ENCODE measurements around the gene B4GAT1.

DNA sequence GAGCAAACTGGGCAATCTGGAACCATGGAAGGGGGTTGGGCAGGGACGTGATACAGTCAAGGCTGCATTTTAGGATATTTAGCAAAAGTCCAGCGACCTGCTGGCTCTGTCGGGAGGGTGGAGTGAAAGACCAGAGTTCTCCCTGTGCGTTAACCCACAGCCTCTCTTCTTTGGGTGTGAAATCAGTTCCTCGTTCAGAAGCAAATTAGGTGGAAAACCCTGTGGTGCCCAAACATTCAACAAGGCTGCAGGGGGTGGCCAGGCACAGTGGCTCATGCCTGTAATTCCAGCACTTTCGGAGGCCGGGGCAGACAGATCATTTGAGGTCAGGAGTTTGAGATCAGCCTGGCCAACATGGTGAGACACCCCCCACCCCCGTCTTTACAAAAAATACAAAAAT, 49.8 kb downstream of the B4GAT1 start:
- TF ChIP-seq, protein P1, sequence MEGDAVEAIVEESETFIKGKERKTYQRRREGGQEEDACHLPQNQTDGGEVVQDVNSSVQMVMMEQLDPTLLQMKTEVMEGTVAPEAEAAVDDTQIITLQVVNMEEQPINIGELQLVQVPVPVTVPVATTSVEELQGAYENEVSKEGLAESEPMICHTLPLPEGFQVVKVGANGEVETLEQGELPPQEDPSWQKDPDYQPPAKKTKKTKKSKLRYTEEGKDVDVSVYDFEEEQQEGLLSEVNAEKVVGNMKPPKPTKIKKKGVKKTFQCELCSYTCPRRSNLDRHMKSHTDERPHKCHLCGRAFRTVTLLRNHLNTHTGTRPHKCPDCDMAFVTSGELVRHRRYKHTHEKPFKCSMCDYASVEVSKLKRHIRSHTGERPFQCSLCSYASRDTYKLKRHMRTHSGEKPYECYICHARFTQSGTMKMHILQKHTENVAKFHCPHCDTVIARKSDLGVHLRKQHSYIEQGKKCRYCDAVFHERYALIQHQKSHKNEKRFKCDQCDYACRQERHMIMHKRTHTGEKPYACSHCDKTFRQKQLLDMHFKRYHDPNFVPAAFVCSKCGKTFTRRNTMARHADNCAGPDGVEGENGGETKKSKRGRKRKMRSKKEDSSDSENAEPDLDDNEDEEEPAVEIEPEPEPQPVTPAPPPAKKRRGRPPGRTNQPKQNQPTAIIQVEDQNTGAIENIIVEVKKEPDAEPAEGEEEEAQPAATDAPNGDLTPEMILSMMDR (IDR thresholded peaks at IDR 0.05), result no peak
- no peak for TF ChIP-seq POLR2A (IDR thresholded peaks at IDR 0.05)

All from testis (tissue), 2 donors.